Measurements from ENCODE around the gene LAMTOR5. TPM values are rescaled to one million over a fixed set of nuclear protein-coding genes. Genes with fewer than 3 reads are reported as not detected.

The LAMTOR5 gene
- total RNA-seq, result 38.4 and 41.3 TPM in 2 replicates

DNA sequence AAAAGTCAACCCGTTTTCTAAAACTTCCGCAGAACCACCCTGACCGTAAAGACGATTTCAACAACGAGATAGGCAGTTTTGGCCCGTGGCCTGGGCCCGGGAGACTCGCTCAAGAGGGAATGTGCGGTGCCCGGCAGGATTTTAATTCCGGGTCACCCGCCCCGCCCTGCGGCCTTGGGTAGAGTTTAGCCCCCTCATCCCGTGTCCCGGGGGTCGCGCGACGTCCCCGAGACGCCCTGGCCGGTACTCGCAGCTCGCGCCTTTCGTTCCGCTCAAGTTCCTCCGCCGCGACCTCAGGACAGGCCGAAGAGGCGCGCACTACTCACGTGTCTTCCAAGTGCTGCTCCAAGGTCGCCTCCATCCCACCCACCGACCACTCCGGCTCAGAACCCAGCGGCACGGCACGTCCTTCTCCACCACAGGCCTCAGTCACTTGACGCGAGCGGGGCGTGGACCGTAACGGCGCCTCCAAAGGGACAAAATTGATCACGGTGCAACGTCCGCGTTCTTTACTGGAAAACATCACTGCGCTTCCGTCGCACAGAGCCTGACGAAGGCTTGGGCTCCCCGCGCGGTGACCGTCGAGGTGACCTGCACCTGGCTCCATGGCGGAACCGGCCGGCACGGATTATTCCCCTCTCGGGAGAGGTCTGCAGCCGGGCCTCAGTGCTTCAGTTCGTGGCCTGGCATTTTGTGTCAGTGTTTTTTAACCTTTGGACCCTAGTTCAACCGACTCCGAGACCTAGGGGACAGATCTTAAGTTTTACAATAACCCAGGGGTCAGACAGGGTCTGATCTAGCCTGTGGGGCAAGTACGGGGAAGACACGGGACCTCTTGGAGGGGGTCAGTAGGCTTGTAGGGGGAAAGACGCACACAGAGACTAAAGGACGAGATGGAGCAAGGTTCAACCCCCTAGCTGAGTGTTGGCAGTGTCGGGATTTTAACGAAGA, at the start of gene LAMTOR5:
Gene LAMTOR5, minus strand, starts transcription at position 435 of the 951 bp plus-strand sequence. Its CDS starts 74 bp downstream, at position 361.
- Histone ChIP-seq H3K79me2 (ENCODE audit: insufficient read depth, low read length) (peaks cover 25% of the 10 kb centered on the region), H3K4me3 (ENCODE audit: insufficient read depth, low read length) (peak within 1 kb of the TSS; percentile 95), H3K4me2 (ENCODE audit: insufficient read depth, low read length) (peak within 1 kb of the TSS; percentile 95), H3K9me3 (ENCODE audit: low read depth, low read length) (no peaks in the 10 kb centered on the region), H3K36me3 (ENCODE audit: insufficient read depth, low read length) (peaks cover 24% of the 10 kb centered on the region), H3K27ac (ENCODE audit: low read depth, low read length) (peak within 1 kb of the TSS; percentile 90), H3K4me1 (ENCODE audit: insufficient read depth, low read length) (peaks cover 13% of the 10 kb centered on the region), H4K20me1 (ENCODE audit: insufficient read depth, low read length) (peaks cover 2% of the 10 kb centered on the region), H2AFZ (ENCODE audit: low read length) (peak within 1 kb of the TSS; percentile 95), H3K27me3 (ENCODE audit: insufficient read depth, low read length) (no peaks in the 10 kb centered on the region)
- TF ChIP-seq, protein P1, sequence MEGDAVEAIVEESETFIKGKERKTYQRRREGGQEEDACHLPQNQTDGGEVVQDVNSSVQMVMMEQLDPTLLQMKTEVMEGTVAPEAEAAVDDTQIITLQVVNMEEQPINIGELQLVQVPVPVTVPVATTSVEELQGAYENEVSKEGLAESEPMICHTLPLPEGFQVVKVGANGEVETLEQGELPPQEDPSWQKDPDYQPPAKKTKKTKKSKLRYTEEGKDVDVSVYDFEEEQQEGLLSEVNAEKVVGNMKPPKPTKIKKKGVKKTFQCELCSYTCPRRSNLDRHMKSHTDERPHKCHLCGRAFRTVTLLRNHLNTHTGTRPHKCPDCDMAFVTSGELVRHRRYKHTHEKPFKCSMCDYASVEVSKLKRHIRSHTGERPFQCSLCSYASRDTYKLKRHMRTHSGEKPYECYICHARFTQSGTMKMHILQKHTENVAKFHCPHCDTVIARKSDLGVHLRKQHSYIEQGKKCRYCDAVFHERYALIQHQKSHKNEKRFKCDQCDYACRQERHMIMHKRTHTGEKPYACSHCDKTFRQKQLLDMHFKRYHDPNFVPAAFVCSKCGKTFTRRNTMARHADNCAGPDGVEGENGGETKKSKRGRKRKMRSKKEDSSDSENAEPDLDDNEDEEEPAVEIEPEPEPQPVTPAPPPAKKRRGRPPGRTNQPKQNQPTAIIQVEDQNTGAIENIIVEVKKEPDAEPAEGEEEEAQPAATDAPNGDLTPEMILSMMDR (IDR thresholded peaks at IDR 0.05; ENCODE audit: extremely low read depth, low read depth, low read length), result no peak
- DNase-seq (ENCODE audit: insufficient read length, low spot score, missing footprints), result peak; percentile 93

- Histone ChIP-seq H3K36me3 (ENCODE audit: insufficient read depth, low read length) (no peaks in the 10 kb centered on the region), H3K9me3 (ENCODE audit: low read depth, low read length) (no peaks in the 10 kb centered on the region), H4K20me1 (ENCODE audit: insufficient read depth, low read length) (no peaks in the 10 kb centered on the region), H3K27me3 (ENCODE audit: insufficient read depth, low read length) (peaks cover 22% of the 10 kb centered on the region), H3K4me3 (ENCODE audit: insufficient read depth, low read length) (no peak overlapping the region), H3K27ac (ENCODE audit: low read depth, low read length) (no peak overlapping the region), H3K79me2 (ENCODE audit: insufficient read depth, low read length) (no peaks in the 10 kb centered on the region), H3K4me1 (ENCODE audit: insufficient read depth, low read length) (no peaks in the 10 kb centered on the region), H2AFZ (ENCODE audit: low read length) (no peak overlapping the region), H3K4me2 (ENCODE audit: insufficient read depth, low read length) (no peak overlapping the region)
- TF ChIP-seq, protein P1 (IDR thresholded peaks at IDR 0.05; ENCODE audit: extremely low read depth, low read depth, low read length), result no peak
- no peak for DNase-seq (ENCODE audit: insufficient read length, low spot score, missing footprints)
These were observed 49.7 kb upstream of the LAMTOR5 start for GRCh38 chr1:110457206-110457605.

DNA sequence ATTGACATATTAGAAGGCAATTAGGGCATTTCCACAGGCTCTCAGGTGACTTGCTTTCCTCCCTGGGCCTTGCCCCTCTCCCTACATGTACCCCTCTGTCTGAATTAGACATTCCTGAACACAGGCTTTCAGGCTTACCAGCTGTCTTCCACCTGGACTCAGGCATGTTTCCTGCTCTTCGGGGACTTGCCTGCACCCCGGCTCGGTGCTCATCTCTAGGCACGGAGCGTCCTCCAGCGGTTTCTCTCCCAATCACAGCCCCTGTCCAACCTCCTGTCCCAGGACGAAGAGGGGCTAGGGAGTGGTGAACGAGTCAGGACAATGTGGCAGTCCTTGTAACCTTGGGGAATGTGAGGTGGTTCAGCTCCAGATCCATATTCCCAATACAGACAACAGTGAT, 47.7 kb upstream of the LAMTOR5 start:
- no peak overlapping the region for H3K27ac ChIP-seq (ENCODE audit: low read depth, low read length)
- no peaks in the 10 kb centered on the region for H3K36me3 ChIP-seq (ENCODE audit: insufficient read depth, low read length)
- no peaks in the 10 kb centered on the region for H3K79me2 ChIP-seq (ENCODE audit: insufficient read depth, low read length)
- H3K4me2 ChIP-seq (ENCODE audit: insufficient read depth, low read length), result no peak overlapping the region
- peaks cover 43% of the 10 kb centered on the region for H3K27me3 ChIP-seq (ENCODE audit: insufficient read depth, low read length)
- no peak overlapping the region for H3K4me3 ChIP-seq (ENCODE audit: insufficient read depth, low read length)
- TF ChIP-seq, protein P1 (IDR thresholded peaks at IDR 0.05; ENCODE audit: extremely low read depth, low read depth, low read length), result no peak
- DNase-seq (ENCODE audit: insufficient read length, low spot score, missing footprints), result no peak
- H2AFZ ChIP-seq (ENCODE audit: low read length), result no peak overlapping the region
- no peaks in the 10 kb centered on the region for H3K4me1 ChIP-seq (ENCODE audit: insufficient read depth, low read length)
- H3K9me3 ChIP-seq (ENCODE audit: low read depth, low read length), result no peaks in the 10 kb centered on the region
- H4K20me1 ChIP-seq (ENCODE audit: insufficient read depth, low read length), result no peaks in the 10 kb centered on the region

DNA sequence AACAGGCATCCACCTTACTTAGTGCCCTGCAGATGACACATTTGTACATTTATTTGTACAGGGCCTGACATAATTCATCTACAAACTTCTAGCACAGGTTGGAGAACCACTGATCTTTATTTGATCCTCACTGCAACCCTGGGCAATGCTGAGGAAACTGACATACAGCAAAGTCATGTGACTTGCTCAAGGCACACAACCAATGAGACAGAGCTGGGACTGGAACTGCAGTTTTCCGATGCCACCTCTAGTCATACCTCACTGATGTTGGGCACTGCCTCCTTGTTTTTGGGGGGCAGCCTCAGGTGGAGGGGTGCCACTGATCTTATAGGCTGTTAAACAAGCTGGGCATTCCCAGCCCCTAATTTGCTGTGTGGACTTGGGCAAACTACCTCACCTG, 46.8 kb upstream of the LAMTOR5 start:
- DNase-seq (ENCODE audit: insufficient read length, low spot score, missing footprints), result no peak
- no peak overlapping the region for H3K27ac ChIP-seq (ENCODE audit: low read depth, low read length)
- H3K27me3 ChIP-seq (ENCODE audit: insufficient read depth, low read length), result peaks cover 51% of the 10 kb centered on the region
- H3K4me1 ChIP-seq (ENCODE audit: insufficient read depth, low read length), result no peaks in the 10 kb centered on the region
- H3K79me2 ChIP-seq (ENCODE audit: insufficient read depth, low read length), result no peaks in the 10 kb centered on the region
- no peak overlapping the region for H2AFZ ChIP-seq (ENCODE audit: low read length)
- no peak overlapping the region for H3K4me3 ChIP-seq (ENCODE audit: insufficient read depth, low read length)
- TF ChIP-seq, protein P1 (IDR thresholded peaks at IDR 0.05; ENCODE audit: extremely low read depth, low read depth, low read length), result no peak
- H4K20me1 ChIP-seq (ENCODE audit: insufficient read depth, low read length), result no peaks in the 10 kb centered on the region
- H3K36me3 ChIP-seq (ENCODE audit: insufficient read depth, low read length), result no peaks in the 10 kb centered on the region
- H3K9me3 ChIP-seq (ENCODE audit: low read depth, low read length), result no peaks in the 10 kb centered on the region
- H3K4me2 ChIP-seq (ENCODE audit: insufficient read depth, low read length), result no peak overlapping the region

Measured in osteoblast (primary cell).